ENCODE measurements around the gene EDA.

GRCh38 chrX:69568828-69569227 lies 47.1 kb upstream of the EDA start:
- TF ChIP-seq CTCF (conservative IDR thresholded peaks at IDR 0.05 in 1 of 2, IDR thresholded peaks at IDR 0.05 in 1 of 2; ENCODE audit: extremely low read depth in 1 of 2, insufficient read depth in 1 of 2, low read depth in 1 of 2, low read length in 2 of 2) (no peak), EZH2 (IDR thresholded peaks at IDR 0.05; ENCODE audit: borderline replicate concordance, low read length) (no peak)

Data from mammary epithelial cell (primary cell).